DND-41 (cell line): ENCODE measurements around the gene RTF2.

Source experiments
- EZH2 ChIP-seq: IDR thresholded peaks from 3 replicates; pipeline ENCODE4 v1.6.1; 2012; ENCODE audit warnings: borderline replicate concordance, low read depth, mild to moderate bottlenecking, moderate library complexity, low read length, inconsistent platforms; ENCODE audit not compliant: severe bottlenecking
- TF ChIP-seq, protein P1 (sequence below): IDR thresholded peaks from 2 replicates; pipeline ENCODE4 v1.5.1; 2012; ENCODE audit warnings: borderline replicate concordance, low read length, moderate library complexity, mild to moderate bottlenecking; ENCODE audit not compliant: poor library complexity, severe bottlenecking; ENCODE audit errors: extremely low read depth

DNA sequence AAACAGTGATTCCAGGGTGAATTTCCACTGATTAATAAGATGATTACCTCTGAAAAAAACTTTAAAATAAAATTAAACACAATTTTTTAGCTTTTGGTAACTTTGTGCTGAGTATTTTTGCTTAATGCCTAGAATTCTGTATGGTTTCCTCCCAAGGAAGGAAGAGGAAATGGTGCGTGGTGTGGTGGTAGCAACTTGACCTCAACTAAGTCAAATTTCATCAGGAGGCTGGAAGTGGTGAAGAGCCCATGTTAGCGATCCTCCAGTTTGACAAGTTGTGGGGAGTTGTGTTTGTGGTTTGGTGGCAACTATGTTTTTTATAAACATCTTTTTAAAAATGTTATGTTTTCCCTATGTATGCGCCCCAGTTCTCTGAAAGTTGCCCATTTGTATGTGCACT, 5.0 kb upstream of the RTF2 start:
- TF ChIP-seq, protein P1, sequence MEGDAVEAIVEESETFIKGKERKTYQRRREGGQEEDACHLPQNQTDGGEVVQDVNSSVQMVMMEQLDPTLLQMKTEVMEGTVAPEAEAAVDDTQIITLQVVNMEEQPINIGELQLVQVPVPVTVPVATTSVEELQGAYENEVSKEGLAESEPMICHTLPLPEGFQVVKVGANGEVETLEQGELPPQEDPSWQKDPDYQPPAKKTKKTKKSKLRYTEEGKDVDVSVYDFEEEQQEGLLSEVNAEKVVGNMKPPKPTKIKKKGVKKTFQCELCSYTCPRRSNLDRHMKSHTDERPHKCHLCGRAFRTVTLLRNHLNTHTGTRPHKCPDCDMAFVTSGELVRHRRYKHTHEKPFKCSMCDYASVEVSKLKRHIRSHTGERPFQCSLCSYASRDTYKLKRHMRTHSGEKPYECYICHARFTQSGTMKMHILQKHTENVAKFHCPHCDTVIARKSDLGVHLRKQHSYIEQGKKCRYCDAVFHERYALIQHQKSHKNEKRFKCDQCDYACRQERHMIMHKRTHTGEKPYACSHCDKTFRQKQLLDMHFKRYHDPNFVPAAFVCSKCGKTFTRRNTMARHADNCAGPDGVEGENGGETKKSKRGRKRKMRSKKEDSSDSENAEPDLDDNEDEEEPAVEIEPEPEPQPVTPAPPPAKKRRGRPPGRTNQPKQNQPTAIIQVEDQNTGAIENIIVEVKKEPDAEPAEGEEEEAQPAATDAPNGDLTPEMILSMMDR: no peak
- TF ChIP-seq EZH2: no peak
